ENCODE results near the gene SPON1.

Gene SPON1

GRCh38 chr11:14081581-14082231 lies 119.2 kb downstream of the SPON1 start:
- TF ChIP-seq POLR2AphosphoS5 (IDR thresholded peaks at IDR 0.05; ENCODE audit: low read depth, low read length) (no peak), TAF1 (IDR thresholded peaks at IDR 0.05; ENCODE audit: borderline replicate concordance, insufficient read depth, low read length) (no peak), FOXP2 (optimal IDR thresholded peaks at IDR 0.05; ENCODE audit: borderline replicate concordance, extremely low read depth, extremely low read length, insufficient read depth) (no peak), SIN3A (IDR thresholded peaks at IDR 0.05; ENCODE audit: borderline replicate concordance, insufficient read depth, low read length) (no peak; the same call in 1 of the 2 replicates)
- TF ChIP-seq, protein P1, sequence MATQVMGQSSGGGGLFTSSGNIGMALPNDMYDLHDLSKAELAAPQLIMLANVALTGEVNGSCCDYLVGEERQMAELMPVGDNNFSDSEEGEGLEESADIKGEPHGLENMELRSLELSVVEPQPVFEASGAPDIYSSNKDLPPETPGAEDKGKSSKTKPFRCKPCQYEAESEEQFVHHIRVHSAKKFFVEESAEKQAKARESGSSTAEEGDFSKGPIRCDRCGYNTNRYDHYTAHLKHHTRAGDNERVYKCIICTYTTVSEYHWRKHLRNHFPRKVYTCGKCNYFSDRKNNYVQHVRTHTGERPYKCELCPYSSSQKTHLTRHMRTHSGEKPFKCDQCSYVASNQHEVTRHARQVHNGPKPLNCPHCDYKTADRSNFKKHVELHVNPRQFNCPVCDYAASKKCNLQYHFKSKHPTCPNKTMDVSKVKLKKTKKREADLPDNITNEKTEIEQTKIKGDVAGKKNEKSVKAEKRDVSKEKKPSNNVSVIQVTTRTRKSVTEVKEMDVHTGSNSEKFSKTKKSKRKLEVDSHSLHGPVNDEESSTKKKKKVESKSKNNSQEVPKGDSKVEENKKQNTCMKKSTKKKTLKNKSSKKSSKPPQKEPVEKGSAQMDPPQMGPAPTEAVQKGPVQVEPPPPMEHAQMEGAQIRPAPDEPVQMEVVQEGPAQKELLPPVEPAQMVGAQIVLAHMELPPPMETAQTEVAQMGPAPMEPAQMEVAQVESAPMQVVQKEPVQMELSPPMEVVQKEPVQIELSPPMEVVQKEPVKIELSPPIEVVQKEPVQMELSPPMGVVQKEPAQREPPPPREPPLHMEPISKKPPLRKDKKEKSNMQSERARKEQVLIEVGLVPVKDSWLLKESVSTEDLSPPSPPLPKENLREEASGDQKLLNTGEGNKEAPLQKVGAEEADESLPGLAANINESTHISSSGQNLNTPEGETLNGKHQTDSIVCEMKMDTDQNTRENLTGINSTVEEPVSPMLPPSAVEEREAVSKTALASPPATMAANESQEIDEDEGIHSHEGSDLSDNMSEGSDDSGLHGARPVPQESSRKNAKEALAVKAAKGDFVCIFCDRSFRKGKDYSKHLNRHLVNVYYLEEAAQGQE (IDR thresholded peaks at IDR 0.05; ENCODE audit: insufficient read depth in 1 of 2, low read depth in 2 of 2, low read length in 2 of 2), result 0 out of 4 replicates have a peak, but pooled peaks of 1 of the 2 experiments have one; percentile 49

- TF ChIP-seq POLR2AphosphoS5 (IDR thresholded peaks at IDR 0.05; ENCODE audit: low read depth, low read length), result peak; percentile 58; the same call in 1 of the 2 replicates
- TF ChIP-seq, protein P1 (IDR thresholded peaks at IDR 0.05; ENCODE audit: insufficient read depth in 1 of 2, low read depth in 2 of 2, low read length in 2 of 2), result peak in 1 of 2 experiments; percentile 68; a peak in 1 of 4 replicates
- peak; percentile 74; the same call in 1 of the 2 replicates for TF ChIP-seq TAF1 (IDR thresholded peaks at IDR 0.05; ENCODE audit: borderline replicate concordance, insufficient read depth, low read length)
- TF ChIP-seq FOXP2 (optimal IDR thresholded peaks at IDR 0.05; ENCODE audit: borderline replicate concordance, extremely low read depth, extremely low read length, insufficient read depth), result peak; percentile 46
- TF ChIP-seq SIN3A (IDR thresholded peaks at IDR 0.05; ENCODE audit: borderline replicate concordance, insufficient read depth, low read length), result peak; percentile 54; the same call in 1 of the 2 replicates
Measured at GRCh38 chr11:14082338-14082737, 119.8 kb downstream of the SPON1 start.

GRCh38 chr11:14089690-14090462 lies 127.4 kb downstream of the SPON1 start:
- TF ChIP-seq, protein P1 (IDR thresholded peaks at IDR 0.05; ENCODE audit: insufficient read depth in 1 of 2, low read depth in 2 of 2, low read length in 2 of 2), result no peak
- TF ChIP-seq SIN3A (IDR thresholded peaks at IDR 0.05; ENCODE audit: borderline replicate concordance, insufficient read depth, low read length) (no peak), FOXP2 (optimal IDR thresholded peaks at IDR 0.05; ENCODE audit: borderline replicate concordance, extremely low read depth, extremely low read length, insufficient read depth) (no peak), TAF1 (IDR thresholded peaks at IDR 0.05; ENCODE audit: borderline replicate concordance, insufficient read depth, low read length) (no peak), POLR2AphosphoS5 (IDR thresholded peaks at IDR 0.05; ENCODE audit: low read depth, low read length) (no peak)

- no peak for TF ChIP-seq SIN3A (IDR thresholded peaks at IDR 0.05; ENCODE audit: borderline replicate concordance, insufficient read depth, low read length)
- TF ChIP-seq TAF1 (IDR thresholded peaks at IDR 0.05; ENCODE audit: borderline replicate concordance, insufficient read depth, low read length), result no peak
- no peak for TF ChIP-seq FOXP2 (optimal IDR thresholded peaks at IDR 0.05; ENCODE audit: borderline replicate concordance, extremely low read depth, extremely low read length, insufficient read depth)
- TF ChIP-seq, protein P1 (IDR thresholded peaks at IDR 0.05; ENCODE audit: insufficient read depth in 1 of 2, low read depth in 2 of 2, low read length in 2 of 2), result no peak
- TF ChIP-seq POLR2AphosphoS5 (IDR thresholded peaks at IDR 0.05; ENCODE audit: low read depth, low read length), result no peak
Measured at GRCh38 chr11:14093065-14093464, 130.5 kb downstream of the SPON1 start.

All from PFSK-1 (cell line).